NB4 (cell line): Measurements from ENCODE around the gene ARHGEF5.

ENCODE experiments used
- POLR2A ChIP-seq: IDR thresholded peaks from 2 replicates; pipeline ENCODE4 v1.6.1; 2011; ENCODE audit warnings: mild to moderate bottlenecking; ENCODE audit not compliant: insufficient read length; ENCODE audit errors: extremely low read depth
- TF ChIP-seq, protein P1 (sequence below): IDR thresholded peaks from 2 replicates; pipeline ENCODE4 v1.6.1; 2011; ENCODE audit warnings: low read depth, low read length
- TF ChIP-seq, protein P2 (sequence below): IDR thresholded peaks from one replicate; pipeline ENCODE4 v1.5.1; 2012; ENCODE audit warnings: low read depth, low read length

DNA sequence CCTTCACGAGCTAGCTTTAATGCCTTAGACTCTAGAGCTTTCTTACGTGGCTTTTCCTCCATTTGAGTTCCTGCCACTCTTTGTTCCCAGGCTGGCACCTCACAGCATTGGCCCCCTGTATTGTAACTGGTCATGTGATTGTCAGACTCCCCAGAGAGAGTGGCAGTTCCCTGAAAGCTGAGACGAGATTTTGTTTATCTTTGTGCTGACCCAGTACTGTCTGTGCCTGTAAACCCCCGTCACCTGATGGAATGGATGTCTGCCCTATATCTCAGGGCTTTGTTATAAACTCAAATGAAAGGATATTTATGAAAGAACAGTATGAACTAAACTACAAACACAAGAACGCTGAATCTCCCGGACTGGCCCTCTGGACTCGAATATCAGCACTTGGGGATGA is 35.3 kb downstream of the ARHGEF5 start:
- TF ChIP-seq, protein P1, sequence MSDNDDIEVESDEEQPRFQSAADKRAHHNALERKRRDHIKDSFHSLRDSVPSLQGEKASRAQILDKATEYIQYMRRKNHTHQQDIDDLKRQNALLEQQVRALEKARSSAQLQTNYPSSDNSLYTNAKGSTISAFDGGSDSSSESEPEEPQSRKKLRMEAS = no peak
- TF ChIP-seq, protein P2, sequence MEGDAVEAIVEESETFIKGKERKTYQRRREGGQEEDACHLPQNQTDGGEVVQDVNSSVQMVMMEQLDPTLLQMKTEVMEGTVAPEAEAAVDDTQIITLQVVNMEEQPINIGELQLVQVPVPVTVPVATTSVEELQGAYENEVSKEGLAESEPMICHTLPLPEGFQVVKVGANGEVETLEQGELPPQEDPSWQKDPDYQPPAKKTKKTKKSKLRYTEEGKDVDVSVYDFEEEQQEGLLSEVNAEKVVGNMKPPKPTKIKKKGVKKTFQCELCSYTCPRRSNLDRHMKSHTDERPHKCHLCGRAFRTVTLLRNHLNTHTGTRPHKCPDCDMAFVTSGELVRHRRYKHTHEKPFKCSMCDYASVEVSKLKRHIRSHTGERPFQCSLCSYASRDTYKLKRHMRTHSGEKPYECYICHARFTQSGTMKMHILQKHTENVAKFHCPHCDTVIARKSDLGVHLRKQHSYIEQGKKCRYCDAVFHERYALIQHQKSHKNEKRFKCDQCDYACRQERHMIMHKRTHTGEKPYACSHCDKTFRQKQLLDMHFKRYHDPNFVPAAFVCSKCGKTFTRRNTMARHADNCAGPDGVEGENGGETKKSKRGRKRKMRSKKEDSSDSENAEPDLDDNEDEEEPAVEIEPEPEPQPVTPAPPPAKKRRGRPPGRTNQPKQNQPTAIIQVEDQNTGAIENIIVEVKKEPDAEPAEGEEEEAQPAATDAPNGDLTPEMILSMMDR = no peak
- TF ChIP-seq POLR2A = no peak
